H7 (cell line): ENCODE measurements around the gene KAT8. TPM values are rescaled to one million over a fixed set of nuclear protein-coding genes. Genes with fewer than 3 reads are reported as not detected.
"Not testable (repeated sequence)": the region's sequence is repeated elsewhere in the genome, so short reads cannot be mapped to it uniquely, and the experiment has no call there.

Experiments
- DNase-seq: peaks from one replicate; pipeline ENCODE4 v3.0.0; 2012
- H3K27me3 ChIP-seq: 2 replicates; pipeline ENCODE4 v1.6.0; 2011; ENCODE audit warnings: mild to moderate bottlenecking, low read length; ENCODE audit not compliant: control insufficient read depth, insufficient read depth
- H3K36me3 ChIP-seq: replicated peaks from 2 replicates; pipeline ENCODE4 v1.5.1; 2011; ENCODE audit warnings: low read length; ENCODE audit not compliant: control insufficient read depth, insufficient read depth
- H3K4me3 ChIP-seq: 2 replicates; pipeline ENCODE4 v1.5.1; 2011; ENCODE audit warnings: low read depth, mild to moderate bottlenecking, control low read depth, low read length, moderate library complexity; ENCODE audit not compliant: insufficient read depth
- total RNA-seq: library from RNA; depleted of rRNA; stranded (reverse); fragments of >200 nt; shearing (Covaris generic); gene quantifications from 2 replicates; pipeline ENCODE4 v1.2.3, GENCODE V29; 2014

The KAT8 gene
- total RNA-seq, 1 experiment from 2014 or later, result 61.7 TPM

GRCh38 chr16:31129568-31130335 lies 12.3 kb downstream of the KAT8 start:
- DNase-seq, result peak; percentile 63
- Histone ChIP-seq H3K4me3 (no peak overlapping the region), H3K36me3 (peaks cover 15% of the 10 kb centered on the region), H3K27me3 (no peaks in the 10 kb centered on the region)

- Histone ChIP-seq H3K4me3 (no peak overlapping the region), H3K27me3 (no peaks in the 10 kb centered on the region), H3K36me3 (peaks cover 15% of the 10 kb centered on the region)
- peak; percentile 61 for DNase-seq
These were observed 12.9 kb downstream of the KAT8 start for GRCh38 chr16:31130336-31130891.

GRCh38 chr16:31130899-31131298 lies 13.4 kb downstream of the KAT8 start:
- H3K27me3 ChIP-seq, result no peaks in the 10 kb centered on the region
- peak; percentile 86 for DNase-seq
- peaks cover 15% of the 10 kb centered on the region for H3K36me3 ChIP-seq
- no peak overlapping the region for H3K4me3 ChIP-seq

- Histone ChIP-seq H3K27me3 (no peaks in the 10 kb centered on the region), H3K36me3 (peaks cover 15% of the 10 kb centered on the region), H3K4me3 (no peak overlapping the region)
- DNase-seq, result no peak
These were observed 14.0 kb downstream of the KAT8 start for GRCh38 chr16:31131416-31131815.

GRCh38 chr16:31131841-31132271 lies 14.4 kb downstream of the KAT8 start:
- peaks cover 15% of the 10 kb centered on the region for H3K36me3 ChIP-seq
- peak; percentile 30 for DNase-seq
- no peak overlapping the region for H3K4me3 ChIP-seq

GRCh38 chr16:31132303-31132979 lies 15.0 kb downstream of the KAT8 start:
- H3K4me3 ChIP-seq, result no peak overlapping the region
- H3K27me3 ChIP-seq, result no peaks in the 10 kb centered on the region
- peak; percentile 39 for DNase-seq
- H3K36me3 ChIP-seq, result peaks cover 13% of the 10 kb centered on the region

More at GRCh38 chr16:31131841-31132271, 14.4 kb downstream of the KAT8 start:
- H3K27me3 ChIP-seq, result no peaks in the 10 kb centered on the region

GRCh38 chr16:31133046-31133501 lies 15.6 kb downstream of the KAT8 start:
- no peak overlapping the region for H3K4me3 ChIP-seq
- H3K27me3 ChIP-seq, result no peaks in the 10 kb centered on the region
- no peak for DNase-seq

GRCh38 chr16:31134091-31134571 lies 16.7 kb downstream of the KAT8 start:
- peaks cover 13% of the 10 kb centered on the region for H3K36me3 ChIP-seq
- peak overlapping the region; percentile 81 for H3K4me3 ChIP-seq
- peak; percentile 72 for DNase-seq
- H3K27me3 ChIP-seq, result no peaks in the 10 kb centered on the region

More at GRCh38 chr16:31133046-31133501, 15.6 kb downstream of the KAT8 start:
- H3K36me3 ChIP-seq, result peaks cover 13% of the 10 kb centered on the region

GRCh38 chr16:31134625-31135534 lies 17.4 kb downstream of the KAT8 start:
- DNase-seq, result peak; percentile 90
- no peaks in the 10 kb centered on the region for H3K27me3 ChIP-seq
- peak overlapping the region; percentile 81 for H3K4me3 ChIP-seq
- H3K36me3 ChIP-seq, result peaks cover 13% of the 10 kb centered on the region

GRCh38 chr16:31135535-31136286 lies 18.2 kb downstream of the KAT8 start, which contains the start of gene PRSS8:
Gene PRSS8 (minus strand): TSS chr16:31135727. CDS start chr16:31135498, 229 bp downstream.
- Histone ChIP-seq H3K4me3 (peak within 1 kb of the TSS; percentile 81), H3K36me3 (peaks cover 13% of the 10 kb centered on the region), H3K27me3 (no peaks in the 10 kb centered on the region)
- peak; percentile 89 for DNase-seq

GRCh38 chr16:31136287-31136662 lies 18.8 kb downstream of the KAT8 start:
- no peak for DNase-seq

GRCh38 chr16:31136822-31137499 lies 19.5 kb downstream of the KAT8 start:
- not testable (repeated sequence) for H3K4me3 ChIP-seq, DNase-seq, H3K36me3 ChIP-seq, H3K27me3 ChIP-seq

More at GRCh38 chr16:31136287-31136662, 18.8 kb downstream of the KAT8 start:
- Histone ChIP-seq H3K36me3 (peaks cover 13% of the 10 kb centered on the region), H3K27me3 (no peaks in the 10 kb centered on the region), H3K4me3 (no peak overlapping the region)
